GM12878 (cell line): Measurements from ENCODE around the gene DIAPH3. TPM values are rescaled to one million over a fixed set of nuclear protein-coding genes. Genes with fewer than 3 reads are reported as not detected.

Experiments
- ATAC-seq: fragments of 200-7000 bp; cut with Tn5 transposase; 3 replicates; pipeline ENCODE4 v1.9.1; 2020; ENCODE audit warnings: mild to moderate bottlenecking, moderate library complexity
- BruUV-seq: library from RNA; stranded (reverse); fragments of 400-500 nt; replicated peaks from 2 replicates; lab custom pipeline; 2021; lab: Mats Ljungman, UMichigan
- CTCF ChIA-PET: fragments of 300-600 bp; sonication (Branson Sonifier 250); formaldehyde crosslinking; extraction: SDS; loops from one replicate; lab custom pipeline; 2021; ENCODE audit warnings: inconsistent platforms; lab: Yijun Ruan, JAX
- POLR2A ChIA-PET: fragments of 350-600 bp; formaldehyde crosslinking; extraction: SDS; loops from one replicate; lab custom pipeline; 2021; ENCODE audit warnings: inconsistent platforms; lab: Charles Lee
- RAD21 ChIA-PET: fragments of 300-600 bp; sonication (Branson Sonifier 250); formaldehyde crosslinking; loops from one replicate; lab custom pipeline; 2023; ENCODE audit warnings: antibody characterized with exemption; ENCODE audit not compliant: unreplicated experiment; lab: Charles Lee
- SMC1A ChIA-PET: fragments of 300-600 bp; sonication (Branson Sonifier 250); formaldehyde crosslinking; loops from one replicate; lab custom pipeline; 2023; ENCODE audit not compliant: unreplicated experiment, uncharacterized antibody; lab: Charles Lee
- DNase-seq: peaks from one replicate; pipeline ENCODE4 v3.0.0-alpha.2; 2011; ENCODE audit warnings: low read depth, low spot score
- FAIRE-seq: peaks from 3 replicates; lab custom pipeline; 2011; peaks lifted over from hg19 to GRCh38; lab: Jason Lieb, UNC
- H2AFZ ChIP-seq: 2 replicates; pipeline ENCODE4 v1.6.0; 2011; ENCODE audit warnings: low read depth, low read length, control low read depth; ENCODE audit not compliant: control insufficient read depth
- H3K27ac ChIP-seq: 2 replicates; pipeline ENCODE4 v1.5.1; 2011; ENCODE audit warnings: control low read depth; ENCODE audit not compliant: control insufficient read depth, insufficient read depth
- H3K27me3 ChIP-seq, 2 experiments: replicated peaks in 1 of 2; 2 replicates each; pipeline versions ENCODE4 v1.6.0 to v1.6.1; 2011; ENCODE audit warnings: low read length in 1 of 2; ENCODE audit not compliant: control insufficient read depth in 2 of 2, insufficient read depth in 2 of 2
- H3K36me3 ChIP-seq, 2 experiments: 2 replicates each; pipeline ENCODE4 v1.5.1; 2011; ENCODE audit warnings: low read length in 1 of 2; ENCODE audit not compliant: control insufficient read depth in 2 of 2, insufficient read depth in 2 of 2
- H3K4me1 ChIP-seq: 2 replicates; pipeline ENCODE4 v1.6.1; 2011; ENCODE audit warnings: mild to moderate bottlenecking, low read length, moderate library complexity, mixed read lengths; ENCODE audit not compliant: control insufficient read depth, insufficient read depth
- H3K4me2 ChIP-seq: 2 replicates; pipeline ENCODE4 v1.6.0; 2011; ENCODE audit warnings: control low read depth; ENCODE audit not compliant: control insufficient read depth, insufficient read depth
- H3K4me3 ChIP-seq: fragments of 200-600 bp; sonication (generic); 2 replicates; pipeline ENCODE4 v1.5.1; 2016
- H3K79me2 ChIP-seq: 2 replicates; pipeline ENCODE4 v1.6.0; 2011; ENCODE audit warnings: low read length; ENCODE audit not compliant: control insufficient read depth, insufficient read depth
- H3K9ac ChIP-seq: 2 replicates; pipeline ENCODE4 v1.8.0; 2011; ENCODE audit warnings: low read length, control low read depth, mixed read lengths; ENCODE audit not compliant: control insufficient read depth, insufficient read depth
- H3K9me3 ChIP-seq: replicated peaks from 3 replicates; pipeline ENCODE4 v1.5.1; 2011; ENCODE audit warnings: mild to moderate bottlenecking, low read length; ENCODE audit not compliant: control insufficient read depth, insufficient read depth
- H4K20me1 ChIP-seq: 2 replicates; pipeline ENCODE4 v1.6.0; 2011; ENCODE audit not compliant: control insufficient read depth, insufficient read depth
- ATF3 ChIP-seq: IDR thresholded peaks from 2 replicates; pipeline ENCODE4 v1.6.1; 2011; ENCODE audit warnings: low read depth, mild to moderate bottlenecking, low read length, moderate library complexity, borderline replicate concordance; ENCODE audit errors: extremely low read depth
- EGR1 ChIP-seq, 2 experiments: IDR thresholded peaks; 1 replicate in 1 of 2; 2 replicates in 1 of 2; pipeline ENCODE4 v1.6.1; 2011 to 2012; ENCODE audit warnings: low read depth in 2 of 2, low read length in 2 of 2, borderline replicate concordance in 1 of 2, mild to moderate bottlenecking in 1 of 2, moderate library complexity in 1 of 2
- IKZF2 ChIP-seq, 2 experiments: fragments of 450-650 bp; IDR thresholded peaks; 2 replicates each; pipeline ENCODE4 v1.6.1; 2017; ENCODE audit warnings: mild to moderate bottlenecking in 2 of 2, moderate library complexity in 2 of 2
- IRF3 ChIP-seq: fragments of 450-650 bp; IDR thresholded peaks from 2 replicates; pipeline ENCODE4 v1.6.1; 2014; ENCODE audit warnings: mild to moderate bottlenecking
- SIN3A ChIP-seq: IDR thresholded peaks from 2 replicates; pipeline ENCODE4 v1.6.1; 2012; ENCODE audit warnings: low read depth, low read length, improper control_type of control experiment
- SIX5 ChIP-seq: IDR thresholded peaks from 2 replicates; pipeline ENCODE4 v1.6.1; 2011; ENCODE audit warnings: mild to moderate bottlenecking, low read depth, low read length, moderate library complexity; ENCODE audit not compliant: severe bottlenecking
- SRF ChIP-seq, 2 experiments: IDR thresholded peaks; 2 replicates each; pipeline ENCODE4 v1.6.1; 2011; ENCODE audit warnings: low read depth in 2 of 2, low read length in 2 of 2, mild to moderate bottlenecking in 1 of 2, moderate library complexity in 1 of 2
- TAF1 ChIP-seq: IDR thresholded peaks from 2 replicates; pipeline ENCODE4 v1.6.1; 2011; ENCODE audit warnings: mild to moderate bottlenecking, low read depth, low read length, borderline replicate concordance
- TBL1XR1 ChIP-seq: IDR thresholded peaks from 2 replicates; pipeline ENCODE4 v1.6.1; 2012; ENCODE audit warnings: low read depth, low read length, improper control_type of control experiment
- WGBS: methylation state at CpG from one replicate; pipeline ENCODE4 v1.1.6; 2016; ENCODE audit warnings: low lambda C conversion rate; ENCODE audit not compliant: insufficient replicate concordance, insufficient coverage; ENCODE audit errors: missing lambda C conversion rate; 5-methylcytosine and 5-hydroxymethylcytosine counted together
- in situ Hi-C: fragments of 300-500 bp; cut with MboI; formaldehyde crosslinking; loops from 9 replicates; pipeline ENCODE4 v1.14.3; 2018; ENCODE audit warnings: mixed read lengths
- intact Hi-C: fragments of 100-400 bp; cut with micrococcal nuclease; formaldehyde crosslinking; loops from one replicate; pipeline ENCODE4 v1.14.2; 2022; ENCODE audit not compliant: unreplicated experiment
- polyA plus RNA-seq, 11 experiments: library from polyadenylated mRNA; depleted of rRNA in 4 of 11; unstranded in 6 of 11; stranded (reverse) in 5 of 11; fragments of >200 nt; fragmentation: Nextera tagmentation in 4 of 11; fragmentation: Illumina TruSeq in 1 of 11; extraction: Ambion mirVana in 4 of 11; extraction: Trizol in 1 of 11; gene quantifications; 1 replicate in 1 of 11; 2 replicates in 10 of 11; pipeline versions ENCODE4 v1.2.1 to v1.2.3, GENCODE V29; 2011 to 2016; ENCODE audit warnings: inconsistent platforms in 2 of 11, missing spikeins in 2 of 11, low read depth in 1 of 11
- total RNA-seq, 4 experiments: library from RNA; depleted of rRNA in 3 of 4; stranded (reverse); fragments of >200 nt in 3 of 4; fragmentation: Illumina TruSeq in 1 of 4; extraction: Trizol in 1 of 4; gene quantifications; 2 replicates each; pipeline versions ENCODE4 v1.2.1 to v1.2.3, GENCODE V29; 2013 to 2021

DIAPH3 gene
- total and polyA plus RNA-seq, 10 of the 15 experiments (the other 5 are each of a cell fraction or from before 2014, with no cell fraction given): 10.1 to 25.2 (median 15.4) TPM

GRCh38 chr13:59625111-59625510 lies 538.6 kb downstream of the DIAPH3 start (continued):
- TF ChIP-seq TAF1: no peak
- no peak for TF ChIP-seq SIX5
- no peak for TF ChIP-seq IRF3
- no peak for TF ChIP-seq ATF3
- TF ChIP-seq, all 136 proteins: peak for 0

- Histone ChIP-seq H4K20me1 (no peaks in the 10 kb centered on the region), H3K27ac (no peak overlapping the region), H3K36me3 (no peaks in the 10 kb centered on the region), H3K27me3 (no peaks in the 10 kb centered on the region), H3K4me1 (no peaks in the 10 kb centered on the region), H3K79me2 (no peaks in the 10 kb centered on the region), H3K9me3 (no peaks in the 10 kb centered on the region), H3K4me2 (no peak overlapping the region), H2AFZ (no peak overlapping the region), H3K9ac (no peak overlapping the region), H3K4me3 (no peak overlapping the region)
- no TSS peak for BruUV-seq
- ChIA-PET RAD21 (no interaction called here), CTCF (no interaction called here), SMC1A (no interaction called here), POLR2A (no interaction called here)
- FAIRE-seq: no peak
- DNase-seq: no peak
- WGBS: 29% methylated on average over 4 of the region's 4 CpGs
- TF ChIP-seq IKZF2 (IDR thresholded peaks at IDR 0.05) (no peak), EGR1 (IDR thresholded peaks at IDR 0.05; ENCODE audit: borderline replicate concordance in 1 of 2, low read depth in 2 of 2, low read length in 2 of 2) (no peak), SRF (IDR thresholded peaks at IDR 0.05; ENCODE audit: low read depth in 2 of 2, low read length in 2 of 2) (no peak), TBL1XR1 (no peak), SIN3A (no peak)
- intact Hi-C loops: no loop called here
- in situ Hi-C loops: no loop called here
- ATAC-seq: no peak
Observed at GRCh38 chr13:59623206-59623915, 540.4 kb downstream of the DIAPH3 start.
